ENCODE data around the gene SLC7A7. TPM values are rescaled to one million over a fixed set of nuclear protein-coding genes. Genes with fewer than 3 reads are reported as not detected.

SLC7A7 gene
- total and polyA plus RNA-seq, 2 of the 13 experiments (the other 11 are each of a cell fraction or from before 2014, with no cell fraction given): 0.13 to 0.63 TPM

DNA sequence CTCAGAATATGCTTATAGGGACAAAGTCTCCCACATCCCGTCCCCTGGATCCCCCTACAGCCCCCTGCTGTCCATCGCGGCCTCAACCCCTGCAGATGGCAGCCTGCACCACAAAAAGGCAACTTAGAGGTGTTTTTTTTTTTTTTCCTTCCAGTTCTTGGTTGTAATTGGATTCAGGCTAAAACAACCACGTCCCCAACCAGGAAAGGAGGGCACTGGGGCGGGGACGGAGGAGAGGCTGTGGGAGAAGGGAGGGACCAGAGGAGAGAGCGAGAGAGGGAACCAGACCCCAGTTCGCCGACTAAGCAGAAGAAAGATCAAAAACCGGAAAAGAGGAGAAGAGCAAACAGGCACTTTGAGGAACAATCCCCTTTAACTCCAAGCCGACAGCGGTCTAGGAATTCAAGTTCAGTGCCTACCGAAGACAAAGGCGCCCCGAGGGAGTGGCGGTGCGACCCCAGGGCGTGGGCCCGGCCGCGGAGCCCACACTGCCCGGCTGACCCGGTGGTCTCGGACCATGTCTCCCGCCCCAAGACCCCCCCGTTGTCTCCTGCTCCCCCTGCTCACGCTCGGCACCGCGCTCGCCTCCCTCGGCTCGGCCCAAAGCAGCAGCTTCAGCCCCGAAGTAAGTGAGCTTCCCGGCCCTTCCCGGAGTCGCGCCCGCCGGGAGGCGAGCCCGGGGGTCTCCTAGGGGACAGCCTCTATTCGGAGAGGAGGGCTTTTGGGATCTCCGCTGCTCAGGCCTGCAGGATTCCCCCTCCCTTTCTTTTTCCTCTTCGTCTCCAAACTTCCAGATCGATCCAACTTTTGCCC lies 21.3 kb upstream of the SLC7A7 start, which contains the start of gene MMP14 (continued):
- TF ChIP-seq ZNF639 (CRISPR knock-in tag; conservative IDR thresholded peaks at IDR 0.05) (0 out of 2 replicates have a peak, but pooled peaks have one; percentile 18), CENPT (CRISPR knock-in tag; IDR thresholded peaks at IDR 0.05; ENCODE audit: low read depth) (no peak), KDM5B (CRISPR knock-in tag; IDR thresholded peaks at IDR 0.05; ENCODE audit: borderline replicate concordance) (no peak), IKZF1 (IDR thresholded peaks at IDR 0.05) (no peak), EEA1 (CRISPR knock-in tag; IDR thresholded peaks at IDR 0.05; ENCODE audit: borderline replicate concordance) (peak; percentile 9; the same call in 1 of the 2 replicates), ZMYM3 (CRISPR knock-in tag; IDR thresholded peaks at IDR 0.05) (no peak; the same call in 1 of the 2 replicates), ZNF234 (CRISPR knock-in tag; conservative IDR thresholded peaks at IDR 0.05) (no peak), NCOA2 (CRISPR knock-in tag; IDR thresholded peaks at IDR 0.05) (no peak), HNRNPL (IDR thresholded peaks at IDR 0.05; ENCODE audit: low read depth, low read length) (no peak), ISL2 (CRISPR knock-in tag; IDR thresholded peaks at IDR 0.05) (no peak; the same call in 1 of the 2 replicates), HNF4A (CRISPR knock-in tag; IDR thresholded peaks at IDR 0.05) (no peak), ZNF383 (CRISPR knock-in tag; IDR thresholded peaks at IDR 0.05; ENCODE audit: borderline replicate concordance) (no peak)
- TF ChIP-seq, protein P1, sequence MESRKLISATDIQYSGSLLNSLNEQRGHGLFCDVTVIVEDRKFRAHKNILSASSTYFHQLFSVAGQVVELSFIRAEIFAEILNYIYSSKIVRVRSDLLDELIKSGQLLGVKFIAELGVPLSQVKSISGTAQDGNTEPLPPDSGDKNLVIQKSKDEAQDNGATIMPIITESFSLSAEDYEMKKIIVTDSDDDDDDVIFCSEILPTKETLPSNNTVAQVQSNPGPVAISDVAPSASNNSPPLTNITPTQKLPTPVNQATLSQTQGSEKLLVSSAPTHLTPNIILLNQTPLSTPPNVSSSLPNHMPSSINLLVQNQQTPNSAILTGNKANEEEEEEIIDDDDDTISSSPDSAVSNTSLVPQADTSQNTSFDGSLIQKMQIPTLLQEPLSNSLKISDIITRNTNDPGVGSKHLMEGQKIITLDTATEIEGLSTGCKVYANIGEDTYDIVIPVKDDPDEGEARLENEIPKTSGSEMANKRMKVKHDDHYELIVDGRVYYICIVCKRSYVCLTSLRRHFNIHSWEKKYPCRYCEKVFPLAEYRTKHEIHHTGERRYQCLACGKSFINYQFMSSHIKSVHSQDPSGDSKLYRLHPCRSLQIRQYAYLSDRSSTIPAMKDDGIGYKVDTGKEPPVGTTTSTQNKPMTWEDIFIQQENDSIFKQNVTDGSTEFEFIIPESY (CRISPR knock-in tag; IDR thresholded peaks at IDR 0.05): no peak
- TF ChIP-seq, protein P2, sequence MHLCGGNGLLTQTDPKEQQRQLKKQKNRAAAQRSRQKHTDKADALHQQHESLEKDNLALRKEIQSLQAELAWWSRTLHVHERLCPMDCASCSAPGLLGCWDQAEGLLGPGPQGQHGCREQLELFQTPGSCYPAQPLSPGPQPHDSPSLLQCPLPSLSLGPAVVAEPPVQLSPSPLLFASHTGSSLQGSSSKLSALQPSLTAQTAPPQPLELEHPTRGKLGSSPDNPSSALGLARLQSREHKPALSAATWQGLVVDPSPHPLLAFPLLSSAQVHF (CRISPR knock-in tag; IDR thresholded peaks at IDR 0.05): no peak
- TF ChIP-seq, protein P3, sequence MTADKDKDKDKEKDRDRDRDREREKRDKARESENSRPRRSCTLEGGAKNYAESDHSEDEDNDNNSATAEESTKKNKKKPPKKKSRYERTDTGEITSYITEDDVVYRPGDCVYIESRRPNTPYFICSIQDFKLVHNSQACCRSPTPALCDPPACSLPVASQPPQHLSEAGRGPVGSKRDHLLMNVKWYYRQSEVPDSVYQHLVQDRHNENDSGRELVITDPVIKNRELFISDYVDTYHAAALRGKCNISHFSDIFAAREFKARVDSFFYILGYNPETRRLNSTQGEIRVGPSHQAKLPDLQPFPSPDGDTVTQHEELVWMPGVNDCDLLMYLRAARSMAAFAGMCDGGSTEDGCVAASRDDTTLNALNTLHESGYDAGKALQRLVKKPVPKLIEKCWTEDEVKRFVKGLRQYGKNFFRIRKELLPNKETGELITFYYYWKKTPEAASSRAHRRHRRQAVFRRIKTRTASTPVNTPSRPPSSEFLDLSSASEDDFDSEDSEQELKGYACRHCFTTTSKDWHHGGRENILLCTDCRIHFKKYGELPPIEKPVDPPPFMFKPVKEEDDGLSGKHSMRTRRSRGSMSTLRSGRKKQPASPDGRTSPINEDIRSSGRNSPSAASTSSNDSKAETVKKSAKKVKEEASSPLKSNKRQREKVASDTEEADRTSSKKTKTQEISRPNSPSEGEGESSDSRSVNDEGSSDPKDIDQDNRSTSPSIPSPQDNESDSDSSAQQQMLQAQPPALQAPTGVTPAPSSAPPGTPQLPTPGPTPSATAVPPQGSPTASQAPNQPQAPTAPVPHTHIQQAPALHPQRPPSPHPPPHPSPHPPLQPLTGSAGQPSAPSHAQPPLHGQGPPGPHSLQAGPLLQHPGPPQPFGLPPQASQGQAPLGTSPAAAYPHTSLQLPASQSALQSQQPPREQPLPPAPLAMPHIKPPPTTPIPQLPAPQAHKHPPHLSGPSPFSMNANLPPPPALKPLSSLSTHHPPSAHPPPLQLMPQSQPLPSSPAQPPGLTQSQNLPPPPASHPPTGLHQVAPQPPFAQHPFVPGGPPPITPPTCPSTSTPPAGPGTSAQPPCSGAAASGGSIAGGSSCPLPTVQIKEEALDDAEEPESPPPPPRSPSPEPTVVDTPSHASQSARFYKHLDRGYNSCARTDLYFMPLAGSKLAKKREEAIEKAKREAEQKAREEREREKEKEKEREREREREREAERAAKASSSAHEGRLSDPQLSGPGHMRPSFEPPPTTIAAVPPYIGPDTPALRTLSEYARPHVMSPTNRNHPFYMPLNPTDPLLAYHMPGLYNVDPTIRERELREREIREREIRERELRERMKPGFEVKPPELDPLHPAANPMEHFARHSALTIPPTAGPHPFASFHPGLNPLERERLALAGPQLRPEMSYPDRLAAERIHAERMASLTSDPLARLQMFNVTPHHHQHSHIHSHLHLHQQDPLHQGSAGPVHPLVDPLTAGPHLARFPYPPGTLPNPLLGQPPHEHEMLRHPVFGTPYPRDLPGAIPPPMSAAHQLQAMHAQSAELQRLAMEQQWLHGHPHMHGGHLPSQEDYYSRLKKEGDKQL (CRISPR knock-in tag; IDR thresholded peaks at IDR 0.05; ENCODE audit: low read depth): no peak
- TF ChIP-seq, protein P4, sequence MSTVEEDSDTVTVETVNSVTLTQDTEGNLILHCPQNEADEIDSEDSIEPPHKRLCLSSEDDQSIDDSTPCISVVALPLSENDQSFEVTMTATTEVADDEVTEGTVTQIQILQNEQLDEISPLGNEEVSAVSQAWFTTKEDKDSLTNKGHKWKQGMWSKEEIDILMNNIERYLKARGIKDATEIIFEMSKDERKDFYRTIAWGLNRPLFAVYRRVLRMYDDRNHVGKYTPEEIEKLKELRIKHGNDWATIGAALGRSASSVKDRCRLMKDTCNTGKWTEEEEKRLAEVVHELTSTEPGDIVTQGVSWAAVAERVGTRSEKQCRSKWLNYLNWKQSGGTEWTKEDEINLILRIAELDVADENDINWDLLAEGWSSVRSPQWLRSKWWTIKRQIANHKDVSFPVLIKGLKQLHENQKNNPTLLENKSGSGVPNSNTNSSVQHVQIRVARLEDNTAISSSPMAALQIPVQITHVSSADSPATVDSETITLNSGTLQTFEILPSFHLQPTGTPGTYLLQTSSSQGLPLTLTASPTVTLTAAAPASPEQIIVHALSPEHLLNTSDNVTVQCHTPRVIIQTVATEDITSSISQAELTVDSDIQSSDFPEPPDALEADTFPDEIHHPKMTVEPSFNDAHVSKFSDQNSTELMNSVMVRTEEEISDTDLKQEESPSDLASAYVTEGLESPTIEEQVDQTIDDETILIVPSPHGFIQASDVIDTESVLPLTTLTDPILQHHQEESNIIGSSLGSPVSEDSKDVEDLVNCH (CRISPR knock-in tag; IDR thresholded peaks at IDR 0.05): no peak

Data from HepG2 (cell line).